ENCODE data around the gene SYNDIG1.

Gene SYNDIG1

GRCh38 chr20:24436160-24436559, 33.3 kb upstream of the SYNDIG1 start:
- Histone ChIP-seq H3K36me3 (ENCODE audit: control insufficient read depth, insufficient read depth, low read length) (no peaks in the 10 kb centered on the region), H3K27ac (ENCODE audit: low read length) (no peak overlapping the region), H3K4me1 (ENCODE audit: control insufficient read depth, insufficient read depth, low read length) (no peaks in the 10 kb centered on the region; the same call in 1 of the 2 replicates), H3K9me3 (ENCODE audit: control insufficient read depth, insufficient read depth, low read length) (no peaks in the 10 kb centered on the region), H3K4me3 (ENCODE audit: low read length) (no peak overlapping the region), H3K27me3 (ENCODE audit: control insufficient read depth, insufficient read depth, low read length) (no peaks in the 10 kb centered on the region)
- no CpG with 5 or more reads among the region's 2 CpGs for WGBS (ENCODE audit: insufficient coverage, insufficient read length)
- no peak for DNase-seq (ENCODE audit: low read depth, low spot score)

GRCh38 chr20:24437196-24438082, 32.0 kb upstream of the SYNDIG1 start:
- no peaks in the 10 kb centered on the region for H3K9me3 ChIP-seq (ENCODE audit: control insufficient read depth, insufficient read depth, low read length)
- H3K36me3 ChIP-seq (ENCODE audit: control insufficient read depth, insufficient read depth, low read length) = no peaks in the 10 kb centered on the region
- no peak for DNase-seq (ENCODE audit: low read depth, low spot score)
- H3K27ac ChIP-seq (ENCODE audit: low read length) = no peak overlapping the region
- H3K4me3 ChIP-seq (ENCODE audit: low read length) = no peak overlapping the region
- WGBS (ENCODE audit: insufficient coverage, insufficient read length) = no CpG with 5 or more reads among the region's 8 CpGs
- no peaks in the 10 kb centered on the region; the same call in 1 of the 2 replicates for H3K4me1 ChIP-seq (ENCODE audit: control insufficient read depth, insufficient read depth, low read length)
- no peaks in the 10 kb centered on the region for H3K27me3 ChIP-seq (ENCODE audit: control insufficient read depth, insufficient read depth, low read length)

DNA sequence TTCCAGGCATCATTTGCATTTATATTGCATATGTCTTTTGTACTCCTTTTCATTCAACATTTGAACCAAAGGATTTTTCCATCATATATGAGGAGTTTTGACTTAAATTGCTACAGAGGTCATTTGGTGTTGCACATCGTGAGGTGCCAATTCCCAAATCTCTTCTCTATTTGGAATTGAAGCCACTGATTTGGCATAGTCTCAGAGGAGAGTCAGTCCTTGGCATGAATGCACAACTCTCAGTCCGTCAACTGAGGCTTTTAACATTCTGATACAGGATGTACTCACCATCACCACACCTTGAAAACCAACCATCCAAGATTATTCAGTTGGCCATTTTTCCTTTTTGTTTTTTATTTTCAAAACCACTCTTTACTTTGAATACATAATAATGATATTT, 31.1 kb upstream of the SYNDIG1 start:
- Histone ChIP-seq H3K9me3 (ENCODE audit: control insufficient read depth, insufficient read depth, low read length) (no peaks in the 10 kb centered on the region), H3K4me3 (ENCODE audit: low read length) (no peak overlapping the region), H3K27ac (ENCODE audit: low read length) (no peak overlapping the region), H3K27me3 (ENCODE audit: control insufficient read depth, insufficient read depth, low read length) (no peaks in the 10 kb centered on the region), H3K4me1 (ENCODE audit: control insufficient read depth, insufficient read depth, low read length) (no peaks in the 10 kb centered on the region; the same call in 1 of the 2 replicates), H3K36me3 (ENCODE audit: control insufficient read depth, insufficient read depth, low read length) (no peaks in the 10 kb centered on the region)
- DNase-seq (ENCODE audit: low read depth, low spot score) = no peak
- WGBS (ENCODE audit: insufficient coverage, insufficient read length) = no CpG with 5 or more reads among the region's 2 CpGs

DNA sequence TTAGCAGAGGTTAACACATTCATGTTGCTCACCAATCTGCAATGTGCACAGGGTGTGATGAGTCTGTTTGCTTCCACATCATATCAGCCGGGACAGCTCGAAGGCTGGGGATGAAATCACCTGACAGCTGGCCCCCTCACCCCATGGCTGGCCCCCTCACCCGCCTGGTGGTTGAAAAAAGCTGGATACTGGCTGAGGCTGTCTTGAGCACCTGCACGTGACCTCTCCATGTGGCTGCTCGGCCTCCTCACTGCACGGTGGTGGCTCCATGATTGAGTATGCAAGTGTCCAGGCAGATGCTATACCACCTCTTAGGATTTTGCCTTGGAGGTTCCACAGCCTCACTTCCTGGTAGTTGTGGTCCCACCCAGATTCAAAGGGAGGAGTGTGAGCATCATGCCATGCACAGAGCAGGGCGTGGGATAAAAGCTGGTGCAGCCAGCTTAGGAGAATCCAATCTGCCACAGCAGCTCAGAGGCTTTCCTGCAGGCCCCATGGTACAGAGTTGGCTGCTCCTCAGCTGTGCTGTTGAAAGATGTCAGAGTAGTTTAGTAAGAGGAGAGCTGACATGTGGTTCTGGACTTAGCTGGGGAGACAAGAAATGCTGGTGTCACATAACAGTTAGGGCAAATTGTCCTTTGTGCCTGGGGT, 29.6 kb upstream of the SYNDIG1 start:
- DNase-seq (ENCODE audit: low read depth, low spot score) = no peak
- Histone ChIP-seq H3K36me3 (ENCODE audit: control insufficient read depth, insufficient read depth, low read length) (no peaks in the 10 kb centered on the region), H3K4me1 (ENCODE audit: control insufficient read depth, insufficient read depth, low read length) (peaks cover 5% of the 10 kb centered on the region), H3K9me3 (ENCODE audit: control insufficient read depth, insufficient read depth, low read length) (no peaks in the 10 kb centered on the region), H3K27ac (ENCODE audit: low read length) (no peak overlapping the region), H3K27me3 (ENCODE audit: control insufficient read depth, insufficient read depth, low read length) (no peaks in the 10 kb centered on the region), H3K4me3 (ENCODE audit: low read length) (no peak overlapping the region)
- WGBS (ENCODE audit: insufficient coverage, insufficient read length) = no CpG with 5 or more reads among the region's 7 CpGs

GRCh38 chr20:24441661-24442060, 27.8 kb upstream of the SYNDIG1 start:
- H3K9me3 ChIP-seq (ENCODE audit: control insufficient read depth, insufficient read depth, low read length) = no peaks in the 10 kb centered on the region
- H3K4me1 ChIP-seq (ENCODE audit: control insufficient read depth, insufficient read depth, low read length) = peaks cover 11% of the 10 kb centered on the region
- H3K27me3 ChIP-seq (ENCODE audit: control insufficient read depth, insufficient read depth, low read length) = no peaks in the 10 kb centered on the region
- no CpG with 5 or more reads among the region's 9 CpGs for WGBS (ENCODE audit: insufficient coverage, insufficient read length)
- no peak overlapping the region for H3K27ac ChIP-seq (ENCODE audit: low read length)
- H3K36me3 ChIP-seq (ENCODE audit: control insufficient read depth, insufficient read depth, low read length) = no peaks in the 10 kb centered on the region
- H3K4me3 ChIP-seq (ENCODE audit: low read length) = no peak overlapping the region
- no peak for DNase-seq (ENCODE audit: low read depth, low spot score)

DNA sequence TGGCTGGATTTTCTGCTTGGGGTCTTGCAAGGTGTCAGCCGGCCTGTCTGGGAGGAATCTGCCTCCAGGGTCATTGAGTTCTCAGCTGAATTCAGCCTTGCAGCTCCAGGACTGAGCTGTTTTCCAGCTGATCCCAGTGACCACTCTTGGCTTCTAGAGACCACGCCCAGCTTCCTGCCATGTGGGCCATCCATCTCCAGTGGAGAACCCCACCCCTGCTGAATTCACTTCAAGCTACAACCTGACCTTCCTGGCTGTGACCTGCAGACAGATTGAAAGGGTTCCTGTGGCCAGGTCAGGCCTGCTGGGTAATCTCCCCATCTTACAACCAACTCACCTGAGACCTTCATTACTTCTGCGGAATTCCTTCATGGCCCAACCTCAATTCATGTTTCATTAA, 26.5 kb upstream of the SYNDIG1 start:
- Histone ChIP-seq H3K27ac (ENCODE audit: low read length) (no peak overlapping the region), H3K9me3 (ENCODE audit: control insufficient read depth, insufficient read depth, low read length) (no peaks in the 10 kb centered on the region), H3K36me3 (ENCODE audit: control insufficient read depth, insufficient read depth, low read length) (no peaks in the 10 kb centered on the region), H3K4me1 (ENCODE audit: control insufficient read depth, insufficient read depth, low read length) (peaks cover 11% of the 10 kb centered on the region), H3K27me3 (ENCODE audit: control insufficient read depth, insufficient read depth, low read length) (no peaks in the 10 kb centered on the region), H3K4me3 (ENCODE audit: low read length) (no peak overlapping the region)
- no CpG with 5 or more reads among the region's 3 CpGs for WGBS (ENCODE audit: insufficient coverage, insufficient read length)
- no peak for DNase-seq (ENCODE audit: low read depth, low spot score)

- Histone ChIP-seq H3K9me3 (ENCODE audit: control insufficient read depth, insufficient read depth, low read length) (no peaks in the 10 kb centered on the region), H3K27me3 (ENCODE audit: control insufficient read depth, insufficient read depth, low read length) (no peaks in the 10 kb centered on the region), H3K4me1 (ENCODE audit: control insufficient read depth, insufficient read depth, low read length) (peaks cover 11% of the 10 kb centered on the region), H3K27ac (ENCODE audit: low read length) (no peak overlapping the region), H3K36me3 (ENCODE audit: control insufficient read depth, insufficient read depth, low read length) (no peaks in the 10 kb centered on the region), H3K4me3 (ENCODE audit: low read length) (no peak overlapping the region)
- no CpG with 5 or more reads among the region's 2 CpGs for WGBS (ENCODE audit: insufficient coverage, insufficient read length)
- DNase-seq (ENCODE audit: low read depth, low spot score) = peak; percentile 60
Observed at GRCh38 chr20:24443436-24443835, 26.0 kb upstream of the SYNDIG1 start.

GRCh38 chr20:24444526-24445190, 24.8 kb upstream of the SYNDIG1 start:
- Histone ChIP-seq H3K4me3 (ENCODE audit: low read length) (no peak overlapping the region), H3K9me3 (ENCODE audit: control insufficient read depth, insufficient read depth, low read length) (no peaks in the 10 kb centered on the region), H3K27me3 (ENCODE audit: control insufficient read depth, insufficient read depth, low read length) (no peaks in the 10 kb centered on the region), H3K27ac (ENCODE audit: low read length) (no peak overlapping the region), H3K36me3 (ENCODE audit: control insufficient read depth, insufficient read depth, low read length) (no peaks in the 10 kb centered on the region), H3K4me1 (ENCODE audit: control insufficient read depth, insufficient read depth, low read length) (peaks cover 11% of the 10 kb centered on the region)
- no CpG with 5 or more reads among the region's 7 CpGs for WGBS (ENCODE audit: insufficient coverage, insufficient read length)
- DNase-seq (ENCODE audit: low read depth, low spot score) = no peak

- no CpG with 5 or more reads among the region's 11 CpGs for WGBS (ENCODE audit: insufficient coverage, insufficient read length)
- H3K4me1 ChIP-seq (ENCODE audit: control insufficient read depth, insufficient read depth, low read length) = peaks cover 11% of the 10 kb centered on the region
Observed at GRCh38 chr20:24445510-24446170, 23.8 kb upstream of the SYNDIG1 start.

DNA sequence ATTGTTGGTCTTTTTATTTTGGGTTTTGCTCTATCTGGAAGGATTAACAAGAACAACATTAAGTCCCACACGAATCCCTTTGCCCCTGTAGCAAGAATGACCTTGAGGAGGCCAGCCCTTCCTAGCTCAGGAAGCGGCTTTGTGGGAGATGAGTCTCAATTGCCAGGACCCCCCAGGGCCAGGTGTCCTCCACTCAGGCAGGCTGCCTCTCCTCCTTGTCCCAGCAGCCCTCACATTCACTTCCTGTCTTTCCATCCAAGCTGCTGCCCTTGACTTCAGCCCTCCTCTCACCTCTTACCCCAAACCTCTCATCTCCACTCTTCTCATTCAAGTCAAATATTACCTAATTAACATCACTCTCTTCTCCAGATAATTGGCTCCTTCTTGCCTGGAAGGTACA, 22.6 kb upstream of the SYNDIG1 start:
- Histone ChIP-seq H3K4me1 (ENCODE audit: control insufficient read depth, insufficient read depth, low read length) (peaks cover 11% of the 10 kb centered on the region), H3K4me3 (ENCODE audit: low read length) (no peak overlapping the region), H3K36me3 (ENCODE audit: control insufficient read depth, insufficient read depth, low read length) (no peaks in the 10 kb centered on the region), H3K27ac (ENCODE audit: low read length) (no peak overlapping the region), H3K27me3 (ENCODE audit: control insufficient read depth, insufficient read depth, low read length) (no peaks in the 10 kb centered on the region), H3K9me3 (ENCODE audit: control insufficient read depth, insufficient read depth, low read length) (no peaks in the 10 kb centered on the region)
- no CpG with 5 or more reads among the region's 2 CpGs for WGBS (ENCODE audit: insufficient coverage, insufficient read length)
- no peak for DNase-seq (ENCODE audit: low read depth, low spot score)

More at GRCh38 chr20:24445510-24446170, 23.8 kb upstream of the SYNDIG1 start:
- Histone ChIP-seq H3K4me3 (ENCODE audit: low read length) (no peak overlapping the region), H3K36me3 (ENCODE audit: control insufficient read depth, insufficient read depth, low read length) (no peaks in the 10 kb centered on the region), H3K9me3 (ENCODE audit: control insufficient read depth, insufficient read depth, low read length) (no peaks in the 10 kb centered on the region), H3K27me3 (ENCODE audit: control insufficient read depth, insufficient read depth, low read length) (no peaks in the 10 kb centered on the region), H3K27ac (ENCODE audit: low read length) (no peak overlapping the region)
- no peak for DNase-seq (ENCODE audit: low read depth, low spot score)

Data from iPS DF 6.9 (cell line).